ENCODE data around the gene FHIT. TPM values are rescaled to one million over a fixed set of nuclear protein-coding genes. Genes with fewer than 3 reads are reported as not detected.

Gene FHIT
- total and polyA plus RNA-seq, 8 donors, result 1.8 to 10.6 (median 7.1) TPM

GRCh38 chr3:61168286-61168685 lies 83.0 kb downstream of the FHIT start:
- no peak for DNase-seq
- no peaks in the 10 kb centered on the region for H3K4me1 ChIP-seq
- no peaks in the 10 kb centered on the region for H3K27me3 ChIP-seq
- intact Hi-C loops (cut with DNase I; ENCODE audit: low total_unique reads), result no loop called here
- H3K4me3 ChIP-seq, result no peak overlapping the region
- 92 to 98% (median 96%) methylated on average over 3 of the region's 3 CpGs for WGBS, 5 donors
- H3K27ac ChIP-seq, result no peak overlapping the region
- H3K9me3 ChIP-seq, result peaks cover 0 to 8% (median 2%) of the 10 kb centered on the region in 4 donors
- peaks cover 0 to 13% (median 0%) of the 10 kb centered on the region in 4 donors for H3K36me3 ChIP-seq
- TF ChIP-seq POLR2AphosphoS5 (IDR thresholded peaks at IDR 0.05) (no peak), POLR2A (IDR thresholded peaks at IDR 0.05) (no peak), EP300 (IDR thresholded peaks at IDR 0.05) (no peak)
- TF ChIP-seq, protein P1, sequence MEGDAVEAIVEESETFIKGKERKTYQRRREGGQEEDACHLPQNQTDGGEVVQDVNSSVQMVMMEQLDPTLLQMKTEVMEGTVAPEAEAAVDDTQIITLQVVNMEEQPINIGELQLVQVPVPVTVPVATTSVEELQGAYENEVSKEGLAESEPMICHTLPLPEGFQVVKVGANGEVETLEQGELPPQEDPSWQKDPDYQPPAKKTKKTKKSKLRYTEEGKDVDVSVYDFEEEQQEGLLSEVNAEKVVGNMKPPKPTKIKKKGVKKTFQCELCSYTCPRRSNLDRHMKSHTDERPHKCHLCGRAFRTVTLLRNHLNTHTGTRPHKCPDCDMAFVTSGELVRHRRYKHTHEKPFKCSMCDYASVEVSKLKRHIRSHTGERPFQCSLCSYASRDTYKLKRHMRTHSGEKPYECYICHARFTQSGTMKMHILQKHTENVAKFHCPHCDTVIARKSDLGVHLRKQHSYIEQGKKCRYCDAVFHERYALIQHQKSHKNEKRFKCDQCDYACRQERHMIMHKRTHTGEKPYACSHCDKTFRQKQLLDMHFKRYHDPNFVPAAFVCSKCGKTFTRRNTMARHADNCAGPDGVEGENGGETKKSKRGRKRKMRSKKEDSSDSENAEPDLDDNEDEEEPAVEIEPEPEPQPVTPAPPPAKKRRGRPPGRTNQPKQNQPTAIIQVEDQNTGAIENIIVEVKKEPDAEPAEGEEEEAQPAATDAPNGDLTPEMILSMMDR (IDR thresholded peaks at IDR 0.05), result no peak

DNA sequence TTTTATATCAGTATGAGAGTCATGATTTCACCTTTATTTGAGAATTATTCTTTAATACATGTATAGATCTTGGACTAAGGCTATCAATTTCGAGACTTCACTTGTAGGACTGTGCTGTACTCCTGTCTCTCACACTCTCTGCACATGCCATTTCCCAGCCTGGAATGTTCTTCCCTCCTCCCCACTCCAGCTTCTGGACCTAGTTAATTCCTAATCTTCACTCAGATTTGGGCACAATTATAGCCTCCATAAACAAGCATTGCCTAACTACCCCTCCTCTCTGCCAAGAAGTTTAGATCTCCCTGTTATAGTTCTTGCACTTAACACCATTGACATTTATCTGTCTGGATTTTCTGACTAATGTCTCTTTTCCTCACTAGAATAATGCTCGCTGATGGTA lies 88.3 kb downstream of the FHIT start:
- DNase-seq, result no peak
- H3K4me1 ChIP-seq, result no peaks in the 10 kb centered on the region
- H3K36me3 ChIP-seq, result peaks cover 0 to 13% (median 0%) of the 10 kb centered on the region in 4 donors
- TF ChIP-seq EP300 (IDR thresholded peaks at IDR 0.05) (no peak), POLR2AphosphoS5 (IDR thresholded peaks at IDR 0.05) (no peak), POLR2A (IDR thresholded peaks at IDR 0.05) (no peak)
- TF ChIP-seq, protein P1 (IDR thresholded peaks at IDR 0.05), result no peak
- H3K9me3 ChIP-seq, result peaks cover 0 to 8% (median 2%) of the 10 kb centered on the region in 4 donors
- no peaks in the 10 kb centered on the region for H3K27me3 ChIP-seq
- intact Hi-C loops (cut with DNase I; ENCODE audit: low total_unique reads), result no loop called here
- H3K4me3 ChIP-seq, result no peak overlapping the region
- WGBS, 5 donors, result 88 to 98% (median 93%) methylated on average over 2 of the region's 2 CpGs
- H3K27ac ChIP-seq, result no peak overlapping the region

- peaks cover 0 to 12% (median 0%) of the 10 kb centered on the region in 4 donors for H3K4me1 ChIP-seq
- intact Hi-C loops (cut with DNase I; ENCODE audit: low total_unique reads), result no loop called here
- no peaks in the 10 kb centered on the region for H3K27me3 ChIP-seq
- no peaks in the 10 kb centered on the region for H3K36me3 ChIP-seq
- H3K4me3 ChIP-seq, result no peak overlapping the region
- DNase-seq, result no peak
- no peak overlapping the region for H3K27ac ChIP-seq
- TF ChIP-seq, protein P1 (IDR thresholded peaks at IDR 0.05), result no peak
- no peak for TF ChIP-seq POLR2AphosphoS5 (IDR thresholded peaks at IDR 0.05)
- TF ChIP-seq POLR2A (IDR thresholded peaks at IDR 0.05), result no peak
- no peak for TF ChIP-seq EP300 (IDR thresholded peaks at IDR 0.05)
- H3K9me3 ChIP-seq, result no peaks in the 10 kb centered on the region
Measured at GRCh38 chr3:61158667-61159066, 92.6 kb downstream of the FHIT start.

DNA sequence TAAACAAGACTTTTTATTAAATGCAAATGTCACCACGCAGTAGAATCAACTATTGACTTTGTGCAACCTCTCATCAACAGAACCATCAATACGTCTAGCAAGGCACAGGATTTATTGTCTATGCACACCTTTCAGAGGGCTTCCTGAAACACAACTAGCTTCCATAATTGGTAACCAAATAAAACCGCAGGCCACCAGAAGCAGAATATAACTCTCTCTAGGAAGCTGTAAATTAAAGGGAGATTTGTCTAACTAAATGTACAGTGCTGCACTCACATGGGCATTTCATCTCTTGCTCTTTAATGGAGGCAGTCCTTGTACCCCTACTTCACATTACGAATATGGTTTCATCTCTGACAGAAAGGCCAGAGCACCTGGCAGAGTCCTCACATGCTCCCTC lies 93.0 kb downstream of the FHIT start:
- Histone ChIP-seq H3K27me3 (no peaks in the 10 kb centered on the region), H3K27ac (no peak overlapping the region), H3K4me3 (no peak overlapping the region), H3K36me3 (no peaks in the 10 kb centered on the region), H3K4me1 (peaks cover 0 to 12% (median 0%) of the 10 kb centered on the region in 4 donors), H3K9me3 (no peaks in the 10 kb centered on the region)
- intact Hi-C loops (cut with DNase I; ENCODE audit: low total_unique reads), result no loop called here
- no peak for DNase-seq
- TF ChIP-seq EP300 (IDR thresholded peaks at IDR 0.05), result no peak
- TF ChIP-seq POLR2AphosphoS5 (IDR thresholded peaks at IDR 0.05), result no peak
- no peak for TF ChIP-seq POLR2A (IDR thresholded peaks at IDR 0.05)
- TF ChIP-seq, protein P1 (IDR thresholded peaks at IDR 0.05), result no peak
- WGBS, 5 donors, result 78 to 86% (median 84%) methylated on average over 4 of the region's 4 CpGs
